Naive B cell (primary cell): Measurements from ENCODE around the gene TECTA. TPM values are rescaled to one million over a fixed set of nuclear protein-coding genes. Genes with fewer than 3 reads are reported as not detected.

Experiments used
- ATAC-seq, 2 donors: fragments of 150-1000 bp; cut with Tn5 transposase; 2 replicates each; pipeline ENCODE4 v1.10.0; 2021; ENCODE audit warnings: low read depth in 2 of 2, mild to moderate bottlenecking in 2 of 2, moderate library complexity in 2 of 2
- DNase-seq: peaks from one replicate; pipeline ENCODE4 v3.0.0; 2022
- H3K27ac Mint-ChIP-seq, 6 donors: one replicate each; pipeline ENCODE4 v1.8.0; 2020 to 2022; ENCODE audit warnings: mild to moderate bottlenecking in 6 of 6, mixed read lengths in 6 of 6, moderate library complexity in 5 of 6, inconsistent platforms in 2 of 6
- H3K27me3 Mint-ChIP-seq, 3 donors: one replicate each; pipeline ENCODE4 v1.8.0; 2021 to 2022; ENCODE audit warnings: mixed read lengths in 3 of 3, mild to moderate bottlenecking in 1 of 3
- H3K36me3 Mint-ChIP-seq, 2 donors: one replicate each; pipeline ENCODE4 v1.8.0; 2020 to 2022; ENCODE audit warnings: mixed read lengths in 2 of 2, inconsistent platforms in 1 of 2, mild to moderate bottlenecking in 1 of 2
- H3K4me1 Mint-ChIP-seq, 3 donors: one replicate each; pipeline ENCODE4 v1.8.0; 2020 to 2022; ENCODE audit warnings: mixed read lengths in 3 of 3, inconsistent platforms in 1 of 3, mild to moderate bottlenecking in 1 of 3, moderate library complexity in 1 of 3
- H3K4me3 Mint-ChIP-seq, 8 donors: one replicate each; pipeline ENCODE4 v1.8.0; 2020 to 2022; ENCODE audit warnings: mild to moderate bottlenecking in 8 of 8, mixed read lengths in 8 of 8, moderate library complexity in 8 of 8, inconsistent platforms in 2 of 8
- H3K9me3 Mint-ChIP-seq, 7 donors: one replicate each; pipeline ENCODE4 v1.8.0; 2020 to 2022; ENCODE audit warnings: mixed read lengths in 7 of 7, mild to moderate bottlenecking in 5 of 7, inconsistent platforms in 2 of 7, moderate library complexity in 1 of 7
- polyA plus RNA-seq, 6 donors: library from polyadenylated mRNA; unstranded; fragments of 300-500 nt; fragmentation: Illumina TruSeq; gene quantifications; one replicate each; pipeline ENCODE4 v1.2.3, GENCODE V29; 2021; ENCODE audit warnings: low read depth in 6 of 6

The TECTA gene
- polyA plus RNA-seq, 6 donors from 2014 or later, result 0.32 TPM; not detected in 5

DNA sequence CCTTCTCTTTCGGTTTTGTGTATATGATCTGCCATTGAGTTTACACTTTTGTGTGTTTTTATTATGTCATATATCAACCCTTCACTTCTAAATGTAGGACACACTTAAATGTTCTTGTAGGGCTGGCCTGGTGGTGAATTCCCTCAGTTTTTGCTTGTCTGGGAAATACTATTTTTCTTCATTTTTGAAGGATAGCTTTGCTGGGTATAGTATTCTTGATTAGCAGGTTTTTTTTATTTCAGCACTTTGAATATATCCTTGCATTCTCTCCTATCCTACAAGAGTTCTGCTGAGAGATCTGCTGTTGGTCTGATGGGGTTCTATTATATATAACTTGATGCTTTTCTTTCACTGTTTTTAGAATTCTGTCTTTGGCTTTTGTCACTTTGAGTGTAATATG lies 79.1 kb downstream of the TECTA start:
- H3K9me3 Mint-ChIP-seq, result peaks cover 16 to 53% (median 45%) of the 10 kb centered on the region in 7 donors
- H3K27me3 Mint-ChIP-seq, result peaks cover 13 to 23% (median 19%) of the 10 kb centered on the region in 3 donors
- peaks cover 7 to 21% of the 10 kb centered on the region in 2 donors for H3K36me3 Mint-ChIP-seq
- H3K27ac Mint-ChIP-seq, result no peak overlapping the region
- no peaks in the 10 kb centered on the region for H3K4me1 Mint-ChIP-seq
- H3K4me3 Mint-ChIP-seq, result no peak overlapping the region
- ATAC-seq (no peak), DNase-seq (no peak)

DNA sequence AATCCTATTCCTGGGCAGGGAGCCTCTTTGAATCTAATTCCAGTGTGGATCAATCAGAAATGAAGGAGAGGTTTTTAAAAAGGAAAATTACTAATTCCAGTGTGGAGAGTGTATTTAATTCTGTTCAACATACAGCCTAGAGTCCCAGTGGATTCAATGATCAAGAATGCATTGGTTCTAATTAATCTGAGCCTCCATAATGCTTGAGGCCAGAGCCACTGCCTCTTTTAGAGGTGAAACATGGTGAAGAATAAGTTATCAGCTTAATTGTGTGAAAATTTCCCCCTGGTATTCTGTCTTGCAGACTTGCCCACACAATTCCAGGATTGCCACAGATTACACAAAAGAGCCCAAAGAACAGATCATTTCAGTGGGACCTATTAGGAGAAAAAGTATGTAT lies 87.7 kb downstream of the TECTA start:
- no peaks in the 10 kb centered on the region for H3K4me1 Mint-ChIP-seq
- H3K27me3 Mint-ChIP-seq, result peaks cover 16 to 42% (median 38%) of the 10 kb centered on the region in 3 donors
- H3K36me3 Mint-ChIP-seq, result peaks cover 0 to 5% of the 10 kb centered on the region in 2 donors
- H3K9me3 Mint-ChIP-seq, result peaks cover 0 to 3% (median 0%) of the 10 kb centered on the region in 7 donors
- ATAC-seq (no peak), DNase-seq (no peak)
- H3K4me3 Mint-ChIP-seq, result no peak overlapping the region
- H3K27ac Mint-ChIP-seq, result no peak overlapping the region

DNA sequence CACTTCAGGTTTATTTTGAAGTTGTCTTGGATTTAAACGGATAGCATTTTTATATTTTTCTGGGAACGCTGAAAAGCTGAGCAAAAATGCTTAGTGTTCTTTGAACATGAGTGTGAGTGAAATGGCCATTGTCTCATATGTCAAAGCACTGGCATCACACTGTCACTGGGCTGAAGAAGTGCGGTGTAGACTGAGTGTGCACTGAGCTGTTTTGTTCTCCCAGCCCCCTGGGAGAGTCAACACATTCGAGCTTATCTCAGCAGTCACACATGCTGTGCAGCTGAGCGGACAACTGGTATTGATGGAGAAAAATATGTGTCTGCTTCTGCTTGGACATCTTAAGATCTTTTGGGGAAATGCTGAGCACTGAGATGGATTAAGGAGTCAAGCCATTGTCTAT lies 90.8 kb downstream of the TECTA start:
- Mint-ChIP-seq H3K27ac (no peak overlapping the region), H3K36me3 (peaks cover 0 to 5% of the 10 kb centered on the region in 2 donors), H3K9me3 (no peaks in the 10 kb centered on the region), H3K27me3 (peaks cover 22 to 46% (median 46%) of the 10 kb centered on the region in 3 donors), H3K4me3 (no peak overlapping the region), H3K4me1 (peaks cover 0 to 8% (median 0%) of the 10 kb centered on the region in 3 donors)
- DNase-seq, result no peak
- no peak for ATAC-seq

GRCh38 chr11:121194731-121195596 lies 93.9 kb downstream of the TECTA start:
- H3K27ac Mint-ChIP-seq, result no peak overlapping the region
- H3K4me3 Mint-ChIP-seq, result no peak overlapping the region
- peak; percentile 75 to 81 for ATAC-seq
- peaks cover 0 to 8% (median 4%) of the 10 kb centered on the region in 3 donors for H3K4me1 Mint-ChIP-seq
- peaks cover 0 to 2% of the 10 kb centered on the region in 2 donors for H3K36me3 Mint-ChIP-seq
- peaks cover 25 to 32% (median 30%) of the 10 kb centered on the region in 3 donors for H3K27me3 Mint-ChIP-seq
- peaks cover 0 to 2% (median 0%) of the 10 kb centered on the region in 7 donors for H3K9me3 Mint-ChIP-seq
- peak; percentile 53 for DNase-seq

DNA sequence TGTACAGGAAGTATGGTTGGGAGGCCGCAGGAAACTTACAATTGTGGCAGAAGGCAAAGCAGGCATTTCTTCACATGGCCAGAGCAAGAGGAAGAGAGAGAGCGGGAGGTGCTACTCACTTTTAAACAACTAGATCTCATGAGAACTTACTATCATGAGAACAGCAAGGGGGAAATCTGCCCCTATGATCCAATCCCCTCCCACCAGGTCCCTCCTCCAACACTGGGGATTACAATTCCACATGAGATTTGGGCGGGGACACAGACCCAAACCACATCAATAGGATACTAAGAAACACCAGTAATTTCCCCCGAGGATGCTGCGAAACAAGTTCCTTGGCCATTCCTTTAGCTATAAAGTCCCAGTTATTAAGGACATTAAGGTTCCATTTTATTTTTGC lies 97.4 kb downstream of the TECTA start:
- Mint-ChIP-seq H3K27ac (no peak overlapping the region), H3K27me3 (peaks cover 32 to 36% (median 36%) of the 10 kb centered on the region in 3 donors), H3K36me3 (peaks cover 0 to 4% of the 10 kb centered on the region in 2 donors), H3K9me3 (peaks cover 0 to 2% (median 0%) of the 10 kb centered on the region in 7 donors), H3K4me3 (peak overlapping the region in 1 of 8 donors; percentile 61), H3K4me1 (peaks cover 0 to 8% (median 4%) of the 10 kb centered on the region in 3 donors)
- no peak for DNase-seq
- no peak for ATAC-seq

- Mint-ChIP-seq H3K4me3 (no peak overlapping the region), H3K4me1 (peaks cover 0 to 8% (median 4%) of the 10 kb centered on the region in 3 donors), H3K9me3 (peaks cover 0 to 2% (median 0%) of the 10 kb centered on the region in 7 donors), H3K27me3 (peaks cover 30 to 39% (median 33%) of the 10 kb centered on the region in 3 donors), H3K36me3 (peaks cover 0 to 4% of the 10 kb centered on the region in 2 donors), H3K27ac (peak overlapping the region in 1 of 6 donors; percentile 9)
- DNase-seq (no peak), ATAC-seq (no peak)
Observed at GRCh38 chr11:121199516-121199915, 98.5 kb downstream of the TECTA start.

- H3K4me3 Mint-ChIP-seq, result no peak overlapping the region
- H3K27me3 Mint-ChIP-seq, result peaks cover 9 to 25% (median 16%) of the 10 kb centered on the region in 3 donors
- peaks cover 0 to 4% (median 0%) of the 10 kb centered on the region in 3 donors for H3K4me1 Mint-ChIP-seq
- H3K9me3 Mint-ChIP-seq, result no peaks in the 10 kb centered on the region
- H3K27ac Mint-ChIP-seq, result no peak overlapping the region
- H3K36me3 Mint-ChIP-seq, result no peaks in the 10 kb centered on the region
- ATAC-seq (no peak), DNase-seq (no peak)
Observed at GRCh38 chr11:121206810-121207209, 105.8 kb downstream of the TECTA start.

DNA sequence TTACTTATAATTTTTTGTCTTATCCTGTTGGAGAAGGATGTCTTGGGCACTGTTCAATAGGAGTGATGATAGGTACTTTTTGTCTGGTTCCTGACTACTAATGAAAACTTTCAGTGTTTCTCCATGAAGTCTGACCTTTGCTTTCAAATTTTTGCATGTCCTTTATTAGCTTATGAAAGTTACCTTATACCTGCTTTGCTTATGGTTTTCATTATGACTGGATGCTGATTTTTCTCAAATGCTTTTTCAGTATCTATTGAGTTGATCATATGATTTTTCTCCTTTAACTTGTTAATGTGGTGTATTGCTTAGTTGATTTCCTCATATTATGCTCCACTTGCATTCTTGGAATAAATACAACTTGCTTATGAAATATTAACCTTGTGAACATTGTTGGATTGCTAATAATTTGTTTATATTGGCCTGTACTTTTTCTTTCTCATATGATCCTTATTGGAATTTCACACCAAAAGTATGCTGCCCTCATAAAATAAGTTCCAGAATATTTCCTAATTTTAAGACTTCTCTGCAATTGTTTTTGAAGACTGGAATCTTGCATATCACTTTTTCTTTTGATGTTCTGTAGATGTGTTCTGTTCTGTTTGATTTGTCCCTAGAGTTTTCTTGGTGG lies 106.6 kb downstream of the TECTA start:
- Mint-ChIP-seq H3K4me1 (peaks cover 0 to 4% (median 0%) of the 10 kb centered on the region in 3 donors), H3K36me3 (no peaks in the 10 kb centered on the region), H3K4me3 (no peak overlapping the region)

DNA sequence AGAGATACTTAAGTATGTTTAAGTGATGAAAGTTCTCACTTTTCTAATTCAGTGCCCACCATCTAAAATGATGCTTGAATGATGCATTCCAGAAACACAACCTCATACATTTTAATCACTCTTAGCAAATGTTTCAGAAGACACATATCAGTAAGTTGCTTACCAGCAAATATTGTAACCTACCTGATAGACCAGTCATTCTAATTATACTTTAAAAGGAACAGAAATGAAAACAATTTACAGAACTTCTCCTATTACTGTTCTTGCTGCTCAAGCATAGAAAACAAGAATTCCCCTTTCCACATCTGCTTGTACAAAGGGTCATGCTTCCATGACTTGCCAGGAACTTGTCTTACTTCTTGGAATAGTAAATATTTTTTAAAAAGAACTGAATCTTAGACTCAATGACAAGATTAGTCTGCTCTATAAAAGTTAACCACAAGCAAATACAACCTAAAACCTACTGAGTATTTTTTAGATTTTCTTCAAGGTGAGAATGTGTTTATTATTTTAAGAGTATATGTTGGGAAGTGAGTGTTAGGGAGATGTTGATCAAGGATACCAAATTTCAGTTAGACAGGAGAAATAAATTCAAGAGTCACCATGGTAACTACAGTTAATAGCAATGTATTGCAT lies 109.5 kb downstream of the TECTA start:
- H3K4me3 Mint-ChIP-seq, result no peak overlapping the region
- ATAC-seq (no peak), DNase-seq (no peak)
- H3K36me3 Mint-ChIP-seq, result no peaks in the 10 kb centered on the region
- no peaks in the 10 kb centered on the region for H3K9me3 Mint-ChIP-seq
- H3K27me3 Mint-ChIP-seq, result peaks cover 34 to 39% (median 37%) of the 10 kb centered on the region in 3 donors
- no peak overlapping the region for H3K27ac Mint-ChIP-seq
- H3K4me1 Mint-ChIP-seq, result peaks cover 0 to 4% (median 0%) of the 10 kb centered on the region in 3 donors

More for the DNA sequence above, 106.6 kb downstream of the TECTA start:
- ATAC-seq, result no peak
- H3K27me3 Mint-ChIP-seq, result peaks cover 12 to 26% (median 17%) of the 10 kb centered on the region in 3 donors
- H3K27ac Mint-ChIP-seq, result no peak overlapping the region
- no peak for DNase-seq
- H3K9me3 Mint-ChIP-seq, result no peaks in the 10 kb centered on the region

- no peak overlapping the region for H3K4me3 Mint-ChIP-seq
- peaks cover 34 to 39% (median 37%) of the 10 kb centered on the region in 3 donors for H3K27me3 Mint-ChIP-seq
- peaks cover 0 to 4% (median 0%) of the 10 kb centered on the region in 3 donors for H3K4me1 Mint-ChIP-seq
- ATAC-seq, result no peak
- no peaks in the 10 kb centered on the region for H3K9me3 Mint-ChIP-seq
- no peaks in the 10 kb centered on the region for H3K36me3 Mint-ChIP-seq
- DNase-seq, result no peak
- peak overlapping the region in 1 of 6 donors; percentile 23 for H3K27ac Mint-ChIP-seq
Observed at GRCh38 chr11:121211626-121212025, 110.6 kb downstream of the TECTA start.

DNA sequence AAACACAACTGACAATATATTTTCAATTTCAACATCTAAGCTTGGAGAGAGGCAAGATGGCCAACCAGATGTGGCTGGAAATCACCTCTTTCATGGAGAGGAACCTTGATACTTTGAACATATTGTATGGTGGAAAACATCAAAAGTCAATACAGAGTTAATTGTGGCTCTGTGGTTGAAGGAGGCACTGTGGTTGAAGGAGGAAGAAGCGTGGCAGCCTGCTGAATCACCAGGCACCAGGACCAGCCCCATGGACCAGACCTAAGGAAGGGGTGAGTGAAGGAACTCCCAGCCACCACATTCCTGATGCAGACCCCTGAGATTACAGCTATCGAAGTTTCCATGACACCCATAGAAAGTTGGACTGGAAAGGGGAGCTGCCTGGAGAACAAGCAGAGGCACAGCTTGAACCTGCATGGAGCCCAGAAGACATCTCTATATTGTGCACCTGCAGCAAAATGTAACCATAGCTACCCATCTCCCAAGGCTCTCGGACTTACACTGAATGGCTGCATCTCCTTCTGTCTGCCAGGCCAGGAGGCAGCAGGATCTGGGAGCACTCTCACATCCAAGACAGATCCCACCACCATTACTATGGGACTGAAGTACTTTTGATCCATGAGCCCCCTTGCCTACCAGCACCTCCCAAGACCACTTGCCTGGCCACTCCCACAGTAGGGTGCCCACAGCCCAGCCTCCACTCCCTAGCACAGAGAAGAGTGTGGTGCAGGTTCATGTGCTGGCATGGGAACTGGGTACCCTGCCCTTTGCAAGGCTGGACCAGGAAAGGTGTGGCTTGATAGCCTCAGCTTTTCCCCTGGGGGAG lies 111.7 kb downstream of the TECTA start:
- H3K9me3 Mint-ChIP-seq, result no peaks in the 10 kb centered on the region
- no peaks in the 10 kb centered on the region for H3K36me3 Mint-ChIP-seq
- no peak for ATAC-seq
- no peak overlapping the region for H3K27ac Mint-ChIP-seq
- H3K4me1 Mint-ChIP-seq, result peaks cover 0 to 4% (median 0%) of the 10 kb centered on the region in 3 donors
- peaks cover 31 to 43% (median 39%) of the 10 kb centered on the region in 3 donors for H3K27me3 Mint-ChIP-seq
- H3K4me3 Mint-ChIP-seq, result no peak overlapping the region
- DNase-seq, result no peak

DNA sequence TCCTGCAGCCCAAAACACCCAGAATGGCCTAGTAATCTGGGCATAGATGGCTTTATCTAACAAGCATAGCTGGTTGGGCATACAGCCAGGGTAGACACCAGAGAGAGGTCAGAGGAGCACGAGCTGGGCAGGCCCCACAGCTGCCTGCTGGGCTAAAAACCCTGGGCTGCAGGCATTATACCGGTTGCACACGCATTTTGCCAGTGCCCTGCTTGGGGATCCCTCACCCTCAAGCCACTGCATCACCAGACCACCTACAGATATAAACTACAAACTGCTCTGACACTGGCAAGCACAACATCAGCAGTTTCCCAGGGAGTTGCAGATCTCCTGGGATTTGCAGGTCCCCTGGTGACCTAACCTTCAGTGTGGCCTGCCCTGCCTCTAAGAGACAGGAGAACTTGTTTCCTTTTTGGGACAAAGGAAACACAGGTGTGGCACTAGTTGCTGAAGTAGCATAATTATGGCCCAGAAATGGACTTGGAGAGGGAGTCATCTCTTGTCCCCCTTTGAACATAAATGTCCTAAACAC lies 112.4 kb downstream of the TECTA start:
- no peaks in the 10 kb centered on the region for H3K9me3 Mint-ChIP-seq
- H3K4me3 Mint-ChIP-seq, result no peak overlapping the region
- H3K27me3 Mint-ChIP-seq, result peaks cover 29 to 41% (median 39%) of the 10 kb centered on the region in 3 donors
- DNase-seq (no peak), ATAC-seq (no peak)
- H3K36me3 Mint-ChIP-seq, result no peaks in the 10 kb centered on the region
- no peak overlapping the region for H3K27ac Mint-ChIP-seq
- peaks cover 0 to 4% (median 0%) of the 10 kb centered on the region in 3 donors for H3K4me1 Mint-ChIP-seq
